Caco-2 (cell line): ENCODE measurements around the gene MED13L. TPM values are rescaled to one million over a fixed set of nuclear protein-coding genes. Genes with fewer than 3 reads are reported as not detected.

Experiments used
- BruUV-seq: library from RNA; stranded (reverse); fragments of 400-500 nt; replicated peaks from 2 replicates; lab custom pipeline; 2021; lab: Mats Ljungman, UMichigan
- CTCF ChIA-PET: fragments of 300-600 bp; sonication (Branson Sonifier 250); formaldehyde crosslinking; loops from one replicate; lab custom pipeline; 2022; ENCODE audit warnings: antibody characterized with exemption; lab: Charles Lee
- POLR2A ChIA-PET: fragments of 300-600 bp; sonication (Branson Sonifier 250); formaldehyde crosslinking; loops from one replicate; lab custom pipeline; 2022; ENCODE audit warnings: antibody characterized with exemption; lab: Charles Lee
- DNase-seq, 2 experiments: peaks; one replicate each; pipeline versions ENCODE4 v3.0.0 to v3.0.0-alpha.2; 2020 to 2022
- H3K27me3 ChIP-seq: replicated peaks from 2 replicates; pipeline ENCODE4 v1.6.0; 2011; ENCODE audit warnings: low read length; ENCODE audit not compliant: control insufficient read depth, insufficient read depth
- H3K36me3 ChIP-seq: 2 replicates; pipeline ENCODE4 v1.5.1; 2011; ENCODE audit warnings: low read length; ENCODE audit not compliant: control insufficient read depth, insufficient read depth
- H3K4me1 ChIP-seq: fragments of 250-450 bp; sonication (Bioruptor Pico); 2 replicates; pipeline ENCODE4 v1.5.1; 2020; ENCODE audit warnings: mild to moderate bottlenecking
- H3K4me3 ChIP-seq: 2 replicates; pipeline ENCODE4 v1.5.1; 2011; ENCODE audit warnings: low read depth, mild to moderate bottlenecking, control low read depth, low read length
- H3K9me3 ChIP-seq: fragments of 250-450 bp; sonication (Bioruptor Pico); 2 replicates; pipeline ENCODE4 v1.5.1; 2020; ENCODE audit warnings: mild to moderate bottlenecking, moderate library complexity
- H3K27ac Mint-ChIP-seq: one replicate; pipeline ENCODE4 v1.8.0; 2022; ENCODE audit warnings: mixed read lengths; ENCODE audit not compliant: unreplicated experiment
- H3K27me3 Mint-ChIP-seq: one replicate; pipeline ENCODE4 v1.8.0; 2022; ENCODE audit warnings: mixed read lengths; ENCODE audit not compliant: insufficient read depth, unreplicated experiment
- H3K36me3 Mint-ChIP-seq: one replicate; pipeline ENCODE4 v1.8.0; 2022; ENCODE audit warnings: mild to moderate bottlenecking, mixed read lengths; ENCODE audit not compliant: insufficient read depth, unreplicated experiment
- H3K4me1 Mint-ChIP-seq: one replicate; pipeline ENCODE4 v1.8.0; 2022; ENCODE audit warnings: low read depth, mixed read lengths; ENCODE audit not compliant: unreplicated experiment
- H3K4me3 Mint-ChIP-seq: one replicate; pipeline ENCODE4 v1.8.0; 2022; ENCODE audit warnings: mild to moderate bottlenecking, moderate library complexity, mixed read lengths; ENCODE audit not compliant: unreplicated experiment
- H3K9me3 Mint-ChIP-seq: one replicate; pipeline ENCODE4 v1.8.0; 2022; ENCODE audit warnings: mixed read lengths; ENCODE audit not compliant: unreplicated experiment
- intact Hi-C: fragments of 100-400 bp; cut with micrococcal nuclease; formaldehyde crosslinking; loops from one replicate; pipeline ENCODE4 v1.10.0; 2022; ENCODE audit not compliant: unreplicated experiment
- total RNA-seq: library from RNA; stranded (reverse); gene quantifications from 2 replicates; pipeline ENCODE4 v1.2.3, GENCODE V29; 2022
- TF ChIP-seq, protein P1 (sequence below), 2 experiments: fragments of 200-600 bp in 1 of 2; IDR thresholded peaks; 1 replicate in 1 of 2; 2 replicates in 1 of 2; pipeline versions ENCODE4 v1.5.1 to v1.8.0; 2011 to 2022; ENCODE audit warnings: antibody characterized with exemption in 1 of 2, control low read depth in 1 of 2, inconsistent platforms in 1 of 2, low read depth in 1 of 2, low read length in 1 of 2, mild to moderate bottlenecking in 1 of 2, moderate library complexity in 1 of 2; ENCODE audit not compliant: insufficient read depth in 1 of 2, severe bottlenecking in 1 of 2, unreplicated experiment in 1 of 2

MED13L gene
- total RNA-seq, 1 experiment from 2014 or later, result 160 TPM

DNA sequence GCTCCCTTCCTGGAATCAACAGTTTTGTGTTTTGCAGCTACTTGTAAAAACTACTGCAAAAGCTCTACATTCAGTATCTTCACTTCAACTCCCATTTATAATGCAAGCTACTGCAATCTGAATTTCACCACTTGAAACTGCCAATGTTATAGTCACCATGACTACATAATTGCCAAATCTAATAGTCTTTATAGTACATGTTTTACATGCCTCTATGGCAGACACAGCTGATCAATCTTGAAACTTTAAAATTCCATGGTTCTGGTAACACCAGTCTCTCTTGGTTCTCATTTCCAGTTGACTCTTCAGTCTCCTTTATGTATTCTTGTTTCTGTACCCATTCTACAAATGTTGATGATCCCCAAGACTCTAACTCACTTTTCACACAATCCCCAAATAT, 185.9 kb downstream of the MED13L start:
- no peaks in the 10 kb centered on the region for H3K27me3 Mint-ChIP-seq
- H3K4me3 Mint-ChIP-seq, result no peak overlapping the region
- no peaks in the 10 kb centered on the region for H3K9me3 Mint-ChIP-seq
- no peak for DNase-seq
- BruUV-seq, result no TSS peak
- peaks cover 33% of the 10 kb centered on the region for H3K36me3 Mint-ChIP-seq
- CTCF ChIA-PET, result no interaction called here
- Histone ChIP-seq H3K4me3 (no peak overlapping the region), H3K36me3 (no peaks in the 10 kb centered on the region; the same call in 1 of the 2 replicates), H3K27me3 (no peaks in the 10 kb centered on the region), H3K9me3 (no peaks in the 10 kb centered on the region), H3K4me1 (no peaks in the 10 kb centered on the region)
- TF ChIP-seq, protein P1, sequence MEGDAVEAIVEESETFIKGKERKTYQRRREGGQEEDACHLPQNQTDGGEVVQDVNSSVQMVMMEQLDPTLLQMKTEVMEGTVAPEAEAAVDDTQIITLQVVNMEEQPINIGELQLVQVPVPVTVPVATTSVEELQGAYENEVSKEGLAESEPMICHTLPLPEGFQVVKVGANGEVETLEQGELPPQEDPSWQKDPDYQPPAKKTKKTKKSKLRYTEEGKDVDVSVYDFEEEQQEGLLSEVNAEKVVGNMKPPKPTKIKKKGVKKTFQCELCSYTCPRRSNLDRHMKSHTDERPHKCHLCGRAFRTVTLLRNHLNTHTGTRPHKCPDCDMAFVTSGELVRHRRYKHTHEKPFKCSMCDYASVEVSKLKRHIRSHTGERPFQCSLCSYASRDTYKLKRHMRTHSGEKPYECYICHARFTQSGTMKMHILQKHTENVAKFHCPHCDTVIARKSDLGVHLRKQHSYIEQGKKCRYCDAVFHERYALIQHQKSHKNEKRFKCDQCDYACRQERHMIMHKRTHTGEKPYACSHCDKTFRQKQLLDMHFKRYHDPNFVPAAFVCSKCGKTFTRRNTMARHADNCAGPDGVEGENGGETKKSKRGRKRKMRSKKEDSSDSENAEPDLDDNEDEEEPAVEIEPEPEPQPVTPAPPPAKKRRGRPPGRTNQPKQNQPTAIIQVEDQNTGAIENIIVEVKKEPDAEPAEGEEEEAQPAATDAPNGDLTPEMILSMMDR (IDR thresholded peaks at IDR 0.05; ENCODE audit: insufficient read depth in 1 of 2, low read depth in 1 of 2, low read length in 1 of 2, severe bottlenecking in 1 of 2, unreplicated experiment in 1 of 2), result no peak
- POLR2A ChIA-PET, result no interaction called here
- intact Hi-C loops, result no loop called here
- H3K27ac Mint-ChIP-seq, result no peak overlapping the region
- H3K4me1 Mint-ChIP-seq, result peaks cover 17% of the 10 kb centered on the region

DNA sequence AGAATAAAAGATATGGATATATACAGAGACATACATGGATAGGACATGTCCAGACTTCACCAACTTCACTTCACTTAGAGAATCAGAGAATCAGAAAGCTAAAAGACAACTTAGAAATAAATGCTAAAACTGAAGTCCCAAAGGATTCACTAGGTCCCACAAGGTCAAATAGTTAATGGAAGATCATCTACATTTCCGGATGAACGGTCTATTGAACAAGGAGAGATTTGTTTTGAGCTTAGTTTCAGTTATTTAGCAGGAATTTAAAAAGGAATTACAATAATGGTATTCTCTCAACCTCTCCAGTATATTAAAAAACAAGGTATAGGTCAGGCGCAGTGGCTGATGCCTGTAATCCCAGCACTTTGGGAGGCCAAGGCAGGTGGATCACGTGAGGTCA, 187.0 kb downstream of the MED13L start:
- TF ChIP-seq, protein P1 (IDR thresholded peaks at IDR 0.05; ENCODE audit: insufficient read depth in 1 of 2, low read depth in 1 of 2, low read length in 1 of 2, severe bottlenecking in 1 of 2, unreplicated experiment in 1 of 2), result no peak
- H3K27me3 Mint-ChIP-seq, result no peaks in the 10 kb centered on the region
- CTCF ChIA-PET, result interaction anchor here (0.7 kb wide), 1 partner anchor 26 kb away, joined by 5 read pairs; no protein-coding TSS in a partner anchor

DNA sequence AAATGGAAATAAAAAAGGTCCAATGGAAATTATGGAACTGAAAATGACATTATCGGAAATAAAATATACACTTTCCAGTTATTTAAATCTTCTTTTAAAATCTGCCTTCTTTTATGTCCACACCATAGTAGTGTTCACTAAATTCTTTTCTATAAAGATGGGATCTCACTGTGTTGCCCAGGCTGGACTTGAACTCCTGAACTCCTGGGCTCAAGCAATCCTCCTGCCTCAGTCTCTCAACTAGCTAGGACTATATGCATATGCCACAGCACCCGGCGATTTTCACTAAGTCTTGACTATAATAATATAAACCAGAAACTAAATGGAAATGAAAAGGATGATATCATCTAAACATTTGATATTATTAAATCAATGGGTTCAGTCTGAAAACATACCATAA, 188.4 kb downstream of the MED13L start:
- peaks cover 26% of the 10 kb centered on the region for H3K4me1 Mint-ChIP-seq
- TF ChIP-seq, protein P1 (IDR thresholded peaks at IDR 0.05; ENCODE audit: insufficient read depth in 1 of 2, low read depth in 1 of 2, low read length in 1 of 2, severe bottlenecking in 1 of 2, unreplicated experiment in 1 of 2), result no peak
- H3K36me3 ChIP-seq, result no peaks in the 10 kb centered on the region
- DNase-seq, result no peak
- ChIA-PET POLR2A (no interaction called here), CTCF (no interaction called here)
- H3K36me3 Mint-ChIP-seq, result peaks cover 42% of the 10 kb centered on the region
- H3K9me3 Mint-ChIP-seq, result no peaks in the 10 kb centered on the region
- no TSS peak for BruUV-seq
- no peak overlapping the region for H3K27ac Mint-ChIP-seq
- no peaks in the 10 kb centered on the region for H3K27me3 Mint-ChIP-seq
- intact Hi-C loops, result no loop called here
- no peaks in the 10 kb centered on the region for H3K27me3 ChIP-seq
- no peak overlapping the region for H3K4me3 Mint-ChIP-seq
- H3K4me1 ChIP-seq, result no peaks in the 10 kb centered on the region
- no peaks in the 10 kb centered on the region for H3K9me3 ChIP-seq
- no peak overlapping the region for H3K4me3 ChIP-seq

More for the DNA sequence above, 187.0 kb downstream of the MED13L start:
- H3K36me3 ChIP-seq, result no peaks in the 10 kb centered on the region; the same call in 1 of the 2 replicates
- H3K4me1 Mint-ChIP-seq, result peaks cover 24% of the 10 kb centered on the region
- intact Hi-C loops, result no loop called here
- no peak overlapping the region for H3K27ac Mint-ChIP-seq
- POLR2A ChIA-PET, result no interaction called here
- no peaks in the 10 kb centered on the region for H3K4me1 ChIP-seq
- H3K4me3 Mint-ChIP-seq, result no peak overlapping the region
- no peaks in the 10 kb centered on the region for H3K27me3 ChIP-seq
- peaks cover 41% of the 10 kb centered on the region for H3K36me3 Mint-ChIP-seq
- no TSS peak for BruUV-seq
- no peak for DNase-seq
- H3K9me3 Mint-ChIP-seq, result no peaks in the 10 kb centered on the region
- H3K9me3 ChIP-seq, result no peaks in the 10 kb centered on the region
- no peak overlapping the region for H3K4me3 ChIP-seq
